GM12872 (cell line): ENCODE data around the gene HMOX2.

ENCODE experiments used
- TF ChIP-seq, protein P1 (sequence below): IDR thresholded peaks from 3 replicates; pipeline ENCODE4 v1.5.1; 2011; ENCODE audit warnings: low read depth, mild to moderate bottlenecking, low read length, moderate library complexity; ENCODE audit not compliant: insufficient read depth

The HMOX2 gene

GRCh38 chr16:4556112-4556511, 79.9 kb downstream of the HMOX2 start, which contains the start of gene C16orf96:
Gene C16orf96 (plus strand): TSS chr16:4556340. CDS start chr16:4556490, 150 bp downstream.
- TF ChIP-seq, protein P1, sequence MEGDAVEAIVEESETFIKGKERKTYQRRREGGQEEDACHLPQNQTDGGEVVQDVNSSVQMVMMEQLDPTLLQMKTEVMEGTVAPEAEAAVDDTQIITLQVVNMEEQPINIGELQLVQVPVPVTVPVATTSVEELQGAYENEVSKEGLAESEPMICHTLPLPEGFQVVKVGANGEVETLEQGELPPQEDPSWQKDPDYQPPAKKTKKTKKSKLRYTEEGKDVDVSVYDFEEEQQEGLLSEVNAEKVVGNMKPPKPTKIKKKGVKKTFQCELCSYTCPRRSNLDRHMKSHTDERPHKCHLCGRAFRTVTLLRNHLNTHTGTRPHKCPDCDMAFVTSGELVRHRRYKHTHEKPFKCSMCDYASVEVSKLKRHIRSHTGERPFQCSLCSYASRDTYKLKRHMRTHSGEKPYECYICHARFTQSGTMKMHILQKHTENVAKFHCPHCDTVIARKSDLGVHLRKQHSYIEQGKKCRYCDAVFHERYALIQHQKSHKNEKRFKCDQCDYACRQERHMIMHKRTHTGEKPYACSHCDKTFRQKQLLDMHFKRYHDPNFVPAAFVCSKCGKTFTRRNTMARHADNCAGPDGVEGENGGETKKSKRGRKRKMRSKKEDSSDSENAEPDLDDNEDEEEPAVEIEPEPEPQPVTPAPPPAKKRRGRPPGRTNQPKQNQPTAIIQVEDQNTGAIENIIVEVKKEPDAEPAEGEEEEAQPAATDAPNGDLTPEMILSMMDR, result no peak

DNA sequence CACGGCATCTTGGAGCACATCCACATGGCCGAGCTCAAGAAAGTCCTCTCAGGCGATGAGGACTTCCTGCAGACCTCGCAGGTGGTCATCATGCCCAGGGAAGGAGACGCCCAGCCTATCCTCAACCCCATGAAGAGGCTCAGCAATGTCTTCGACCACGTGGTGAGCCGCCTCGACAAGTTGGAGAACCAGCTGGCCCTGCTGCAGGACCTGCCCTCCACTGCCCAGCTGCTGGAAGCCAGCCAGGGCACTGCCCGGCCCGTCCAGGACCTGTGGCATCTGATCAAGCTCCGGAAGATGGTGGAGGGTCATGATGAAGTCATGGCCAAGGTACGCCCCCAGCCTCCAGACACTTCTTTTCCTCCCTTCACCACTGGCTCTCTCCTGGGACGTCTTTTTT, 80.4 kb downstream of the HMOX2 start:
- TF ChIP-seq, protein P1, result no peak

DNA sequence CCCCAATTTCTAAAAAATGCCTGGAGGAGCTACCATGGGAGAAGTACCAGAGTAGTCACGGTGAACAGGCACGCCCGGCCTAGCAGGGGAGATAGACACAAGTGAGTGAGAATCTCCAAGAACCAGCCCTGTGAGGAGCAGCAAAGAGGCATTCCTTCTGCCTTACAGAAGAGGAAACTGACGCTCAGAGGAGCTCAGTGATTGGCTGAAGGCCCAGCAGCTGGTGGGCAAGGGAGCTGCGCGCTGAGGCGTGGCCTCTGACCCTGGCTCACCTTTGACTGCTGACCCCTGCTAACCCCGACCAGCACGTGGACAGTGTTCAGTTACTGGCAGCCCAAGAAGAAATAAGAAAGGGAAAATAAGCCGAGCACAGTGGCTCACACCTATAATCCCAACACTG, 81.8 kb downstream of the HMOX2 start:
- TF ChIP-seq, protein P1, result no peak
